Stimulated activated CD4-positive, alpha-beta T cell treated with anti-CD3 and anti-CD28 coated beads, TNF-alpha, amount 100 ng/mL, for 24 hours (primary cell): Measurements from ENCODE around the gene MET.

Experiments
- DNase-seq, 3 experiments: peaks; one replicate each; pipeline ENCODE4 v3.0.0-alpha.2; 2020; ENCODE audit warnings: low read depth in 3 of 3

Gene MET

DNA sequence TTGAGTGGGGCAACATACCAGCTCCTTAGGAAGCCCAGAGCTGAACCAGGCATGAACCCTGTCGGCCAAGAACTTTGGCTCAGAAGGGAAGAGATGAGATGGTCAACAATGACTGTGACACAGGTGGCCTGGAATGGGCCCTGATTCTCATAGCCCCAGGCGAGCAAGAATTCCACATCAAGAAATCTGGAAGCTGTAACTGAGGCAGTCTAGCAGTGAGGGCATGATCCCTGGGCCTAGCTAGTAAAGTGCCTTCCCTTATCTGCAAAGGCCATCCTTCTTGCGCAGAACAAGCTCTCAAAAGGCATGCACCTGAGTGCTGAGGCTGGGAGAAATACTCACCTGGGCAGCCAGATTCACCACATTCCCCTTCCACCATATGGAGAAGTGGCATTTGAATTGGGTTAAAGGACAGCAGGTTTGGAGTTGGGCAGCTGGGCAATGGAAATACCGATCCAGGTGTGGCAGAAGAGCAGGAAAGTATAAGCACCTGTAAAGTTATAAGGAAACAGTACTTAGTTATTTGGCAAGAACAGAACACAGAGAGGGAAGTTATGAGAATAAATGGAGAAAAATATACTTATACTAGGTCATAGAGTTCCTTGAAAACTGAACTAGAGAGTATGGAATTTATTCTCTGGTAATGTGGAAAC is 111.8 kb downstream of the MET start:
- no peak for DNase-seq

DNA sequence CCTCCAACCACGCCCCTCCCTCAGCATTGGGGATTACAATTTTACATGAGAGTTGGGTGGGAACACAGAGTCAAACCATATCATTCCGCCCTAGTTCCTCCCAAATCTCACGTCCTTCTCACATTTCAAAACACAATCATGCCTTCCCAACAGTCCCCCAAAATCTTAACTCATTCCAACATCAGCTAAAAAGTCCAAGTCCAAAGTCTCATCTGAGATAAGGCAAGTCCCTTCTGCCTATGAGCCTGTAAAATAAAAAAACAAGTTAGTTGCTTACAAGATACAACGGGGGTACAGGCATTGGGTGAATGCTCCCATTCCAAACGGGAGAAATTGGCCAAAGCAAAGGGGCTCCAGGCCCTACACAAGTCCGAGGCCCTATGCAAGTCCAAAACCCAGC is 112.7 kb downstream of the MET start:
- no peak for DNase-seq

- no peak for DNase-seq
These were observed 113.8 kb downstream of the MET start for GRCh38 chr7:116785843-116786242.

DNA sequence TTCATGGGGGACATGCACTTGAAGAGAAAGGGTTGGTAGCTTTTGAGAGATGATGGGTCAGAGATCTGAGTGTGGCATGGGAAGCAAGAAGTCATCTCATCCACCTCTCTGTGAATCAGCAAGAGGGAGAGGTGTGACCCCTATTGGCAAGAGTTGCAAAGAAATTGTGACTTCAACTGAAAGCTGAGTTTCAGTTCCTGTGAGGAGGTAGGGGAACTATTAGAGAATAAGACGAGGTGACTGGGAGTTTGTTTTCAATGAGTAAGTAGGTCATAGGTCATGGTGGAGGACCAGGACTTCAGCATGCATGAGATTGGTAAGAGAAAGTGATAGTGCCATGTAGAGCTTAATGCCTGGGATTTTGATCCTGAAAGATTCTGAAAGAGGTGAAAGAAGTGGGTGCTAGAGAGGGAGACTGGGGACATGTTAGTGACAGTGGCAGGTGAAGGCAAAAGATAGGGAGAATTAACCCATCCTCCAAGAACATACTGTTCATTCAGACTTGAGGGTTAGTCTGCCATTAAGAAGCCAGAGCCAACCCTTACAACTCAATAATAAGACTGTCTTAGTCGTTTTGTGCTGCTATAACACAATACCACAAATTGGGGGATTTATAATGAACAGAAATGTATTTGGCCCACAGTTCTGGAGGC is 114.9 kb downstream of the MET start:
- DNase-seq, result no peak

DNA sequence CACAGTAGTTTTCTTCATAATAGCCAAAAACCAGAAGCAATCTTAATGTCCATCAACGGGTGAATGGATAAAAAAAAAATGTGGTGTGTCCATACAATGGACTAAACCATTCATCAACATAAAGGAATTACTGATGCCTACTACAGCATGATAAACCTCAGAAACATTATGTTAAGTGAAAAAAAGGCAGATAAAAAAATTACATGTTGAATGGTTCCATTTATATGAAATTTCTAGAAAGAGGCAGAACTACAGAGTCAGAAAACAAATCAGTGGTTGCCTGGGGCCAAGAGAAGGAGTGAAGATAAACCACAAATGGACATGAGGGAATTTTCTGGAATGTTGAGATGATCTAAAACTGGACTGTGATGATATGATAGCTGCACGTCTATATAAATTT is 115.9 kb downstream of the MET start:
- no peak for DNase-seq

DNA sequence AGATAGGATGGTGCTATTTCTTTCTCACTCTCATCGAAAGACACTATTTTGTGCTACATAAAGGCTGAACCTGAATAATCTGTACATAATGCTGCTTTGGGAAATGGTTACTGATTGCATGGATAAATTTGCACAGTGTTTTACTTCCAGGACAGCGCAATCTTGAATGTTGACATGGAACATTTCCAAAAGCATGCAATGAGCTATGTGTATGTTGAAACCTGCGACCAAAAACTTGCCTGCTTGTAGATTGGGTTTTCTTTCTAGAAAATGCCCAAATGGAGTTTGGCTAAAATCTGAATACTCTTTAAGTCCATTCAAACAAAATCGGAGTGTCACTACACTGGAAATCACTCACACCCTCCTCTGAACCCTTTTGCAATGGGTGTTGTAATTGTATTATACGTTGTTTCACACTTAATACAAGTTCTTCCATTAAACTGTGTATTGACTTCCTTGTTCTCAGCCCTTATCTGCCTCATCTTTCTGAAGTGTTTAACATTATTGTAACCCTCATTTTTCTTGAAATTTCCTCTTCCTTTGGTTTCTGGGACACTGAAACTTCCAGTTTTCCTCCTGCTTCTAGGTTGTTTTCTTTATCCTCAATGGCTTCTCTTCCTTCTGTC is 116.7 kb downstream of the MET start:
- DNase-seq, result no peak

DNA sequence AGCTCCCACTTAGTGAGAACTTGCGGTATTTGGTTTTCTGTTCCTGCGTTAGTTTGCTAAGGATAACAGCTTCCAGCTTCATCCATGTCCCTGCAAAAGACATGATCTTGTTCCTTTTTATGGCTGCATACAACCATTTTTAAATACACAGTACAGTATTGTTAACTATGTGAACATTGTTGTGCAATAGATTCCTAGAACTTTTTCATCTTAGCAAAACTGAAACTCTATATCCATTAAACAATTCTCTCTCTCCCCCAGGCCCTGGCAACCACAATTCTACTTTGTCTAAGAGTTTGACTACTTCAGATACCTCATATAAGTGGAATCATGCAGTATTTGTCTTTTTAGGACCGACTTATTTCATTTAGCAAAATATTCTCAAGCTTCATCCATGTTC is 118.0 kb downstream of the MET start:
- DNase-seq, result no peak

- no peak for DNase-seq
These were observed 120.8 kb downstream of the MET start for GRCh38 chr7:116792813-116793212.

GRCh38 chr7:116793795-116794340 is 121.9 kb downstream of the MET start:
- DNase-seq, result no peak

GRCh38 chr7:116796471-116796870 is 124.5 kb downstream of the MET start:
- no peak for DNase-seq

- DNase-seq, result no peak
These were observed 125.6 kb downstream of the MET start for GRCh38 chr7:116797612-116798011.

DNA sequence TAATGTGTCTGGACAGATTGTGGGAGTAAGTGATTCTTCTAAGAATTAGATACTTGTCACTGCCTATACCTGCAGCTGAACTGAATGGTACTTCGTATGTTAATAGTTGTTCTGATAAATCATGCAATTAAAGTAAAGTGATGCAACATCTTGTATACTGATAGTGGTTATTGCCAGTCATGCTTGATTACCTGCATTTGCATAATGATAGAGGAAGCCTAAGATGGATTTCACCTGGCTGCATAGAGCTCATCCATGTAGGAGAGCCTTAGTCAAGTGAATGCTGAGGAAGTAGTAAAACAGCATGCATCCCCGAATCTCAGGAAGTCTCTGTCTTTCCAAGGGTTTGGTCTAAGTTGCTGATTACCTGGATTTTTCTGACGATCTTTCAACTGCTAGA is 126.2 kb downstream of the MET start:
- DNase-seq, result no peak

GRCh38 chr7:116799916-116800315 is 127.9 kb downstream of the MET start:
- no peak for DNase-seq

- no peak for DNase-seq
These were observed 128.6 kb downstream of the MET start for GRCh38 chr7:116800594-116800993.

DNA sequence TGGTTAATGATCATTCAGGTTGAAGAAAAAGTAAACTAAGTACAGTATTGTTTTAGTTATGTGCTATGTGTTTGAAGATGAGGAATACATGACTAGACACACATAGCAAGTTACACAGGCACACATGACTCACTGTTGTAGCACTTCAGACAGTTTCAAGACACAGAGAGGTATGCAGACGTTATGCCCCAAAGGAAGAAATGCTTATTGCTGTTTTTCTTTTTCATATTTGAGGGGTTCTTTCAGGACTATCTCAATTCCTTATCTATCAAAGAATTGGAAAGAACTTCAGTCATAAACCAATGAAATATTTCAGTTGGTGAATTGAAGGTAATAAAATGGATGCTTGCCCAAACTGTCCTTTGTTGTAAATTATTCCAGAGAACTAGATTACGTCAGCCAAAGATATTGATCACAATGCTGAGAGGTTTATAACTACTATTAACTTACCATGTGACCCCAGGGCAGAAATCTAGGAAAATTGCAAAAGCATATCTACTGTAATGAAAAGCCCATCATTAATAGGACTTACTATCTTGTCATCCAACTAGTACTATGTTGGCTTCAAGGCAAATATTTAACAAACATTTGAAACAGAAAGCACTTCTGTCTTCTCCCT is 129.2 kb downstream of the MET start:
- no peak for DNase-seq

GRCh38 chr7:116802144-116802745 is 130.2 kb downstream of the MET start:
- DNase-seq, result no peak

- DNase-seq, result peak in 2 of 3 experiments; percentile 4 to 23
These were observed 130.8 kb downstream of the MET start for GRCh38 chr7:116802746-116803152.

DNA sequence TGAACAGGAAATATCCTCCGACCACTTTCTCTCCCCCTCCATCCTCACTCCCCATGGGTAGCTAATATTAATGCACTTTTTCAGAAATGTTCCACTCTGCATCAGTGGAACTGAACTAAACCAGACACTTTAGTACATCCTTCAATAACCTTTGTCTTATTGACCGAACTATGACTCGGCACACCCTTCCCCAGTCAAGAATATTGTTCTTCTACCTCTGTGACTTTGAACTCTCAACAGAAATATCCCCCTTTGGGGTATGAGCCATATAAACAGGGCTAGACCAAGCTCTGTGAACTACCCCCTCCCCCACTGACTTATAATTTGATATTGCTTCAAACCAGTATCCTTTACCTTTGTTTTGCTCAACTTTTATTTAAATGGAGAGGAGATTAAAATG is 132.5 kb downstream of the MET start:
- no peak for DNase-seq

- DNase-seq, result no peak
These were observed 133.1 kb downstream of the MET start for GRCh38 chr7:116805100-116805544.

DNA sequence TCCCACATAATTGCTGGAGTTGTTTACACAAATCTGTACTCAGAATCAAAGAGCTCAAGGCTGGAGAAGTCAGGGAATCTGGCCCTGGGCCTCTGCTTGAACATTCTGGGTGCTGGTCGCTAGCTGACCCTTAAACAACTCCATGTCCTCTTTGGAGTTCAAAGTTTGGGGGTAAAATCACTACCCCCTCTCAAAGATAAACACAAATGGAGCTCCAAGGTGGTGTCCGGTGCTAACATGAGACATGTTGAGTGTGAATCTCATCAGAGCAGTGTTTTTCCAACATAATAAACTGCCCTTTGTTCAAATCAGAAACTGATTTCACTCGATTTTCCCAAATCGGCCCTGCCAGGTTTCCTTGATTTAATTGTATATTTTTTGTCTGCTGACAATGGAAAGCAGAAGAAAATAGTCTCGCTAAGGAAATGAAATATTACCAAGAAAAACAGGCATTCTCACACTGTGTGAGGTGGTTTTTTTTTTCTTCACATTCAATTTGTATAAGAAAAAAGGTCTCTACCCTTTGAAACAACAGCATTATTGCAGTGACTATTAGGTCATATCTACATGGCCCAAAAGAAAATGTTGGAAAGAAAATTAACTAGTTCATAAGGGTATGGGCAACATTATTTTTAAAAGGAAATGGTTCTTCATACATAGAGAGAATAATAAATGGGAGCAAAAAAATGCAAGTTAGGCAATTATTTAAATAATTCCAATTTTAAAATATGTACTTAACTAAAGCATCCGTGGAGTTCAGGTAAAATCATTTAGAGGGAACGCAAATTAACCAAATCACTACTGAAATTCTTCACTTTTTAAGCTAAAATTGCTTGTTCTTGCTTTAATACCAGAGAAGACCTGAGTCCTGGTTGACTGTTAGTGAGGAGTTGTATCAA is 134.3 kb downstream of the MET start:
- no peak for DNase-seq

- no peak for DNase-seq
These were observed 135.1 kb downstream of the MET start for GRCh38 chr7:116807011-116807560.
